D721Med (cell line): Measurements from ENCODE around the gene CHCHD3.

Experiments
- DNase-seq: peaks from one replicate; pipeline ENCODE4 v3.0.0; 2011; ENCODE audit warnings: low spot score; ENCODE audit not compliant: insufficient read length
- FAIRE-seq: peaks from 2 replicates; lab custom pipeline; 2011; peaks lifted over from hg19 to GRCh38; lab: Jason Lieb, UNC
- TF ChIP-seq, protein P1 (sequence below): IDR thresholded peaks from 2 replicates; pipeline ENCODE4 v1.5.1; 2012; ENCODE audit warnings: mild to moderate bottlenecking, control low read depth; ENCODE audit not compliant: insufficient read depth; ENCODE audit errors: missing control alignments

Gene CHCHD3

DNA sequence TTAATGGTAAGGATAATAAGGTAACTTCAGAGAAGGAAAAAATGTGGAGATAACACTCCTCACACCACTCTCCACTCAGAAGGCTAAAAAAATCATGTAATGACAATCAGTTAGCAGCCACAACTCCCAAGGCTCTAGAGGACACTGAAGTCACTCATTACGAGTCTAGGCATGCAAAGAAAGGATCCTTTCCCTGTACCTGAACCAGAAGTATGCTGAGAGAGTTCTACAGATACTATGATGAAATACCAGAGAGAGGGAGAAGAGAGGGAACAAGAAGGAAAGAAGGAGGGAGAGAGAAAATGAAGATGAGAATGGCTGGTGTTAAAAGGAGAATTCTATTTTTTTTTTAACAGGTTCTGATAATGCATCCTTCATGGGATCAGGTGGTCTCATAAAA is 281.4 kb downstream of the CHCHD3 start:
- no peak for DNase-seq
- no peak for FAIRE-seq
- TF ChIP-seq, protein P1, sequence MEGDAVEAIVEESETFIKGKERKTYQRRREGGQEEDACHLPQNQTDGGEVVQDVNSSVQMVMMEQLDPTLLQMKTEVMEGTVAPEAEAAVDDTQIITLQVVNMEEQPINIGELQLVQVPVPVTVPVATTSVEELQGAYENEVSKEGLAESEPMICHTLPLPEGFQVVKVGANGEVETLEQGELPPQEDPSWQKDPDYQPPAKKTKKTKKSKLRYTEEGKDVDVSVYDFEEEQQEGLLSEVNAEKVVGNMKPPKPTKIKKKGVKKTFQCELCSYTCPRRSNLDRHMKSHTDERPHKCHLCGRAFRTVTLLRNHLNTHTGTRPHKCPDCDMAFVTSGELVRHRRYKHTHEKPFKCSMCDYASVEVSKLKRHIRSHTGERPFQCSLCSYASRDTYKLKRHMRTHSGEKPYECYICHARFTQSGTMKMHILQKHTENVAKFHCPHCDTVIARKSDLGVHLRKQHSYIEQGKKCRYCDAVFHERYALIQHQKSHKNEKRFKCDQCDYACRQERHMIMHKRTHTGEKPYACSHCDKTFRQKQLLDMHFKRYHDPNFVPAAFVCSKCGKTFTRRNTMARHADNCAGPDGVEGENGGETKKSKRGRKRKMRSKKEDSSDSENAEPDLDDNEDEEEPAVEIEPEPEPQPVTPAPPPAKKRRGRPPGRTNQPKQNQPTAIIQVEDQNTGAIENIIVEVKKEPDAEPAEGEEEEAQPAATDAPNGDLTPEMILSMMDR: no peak

DNA sequence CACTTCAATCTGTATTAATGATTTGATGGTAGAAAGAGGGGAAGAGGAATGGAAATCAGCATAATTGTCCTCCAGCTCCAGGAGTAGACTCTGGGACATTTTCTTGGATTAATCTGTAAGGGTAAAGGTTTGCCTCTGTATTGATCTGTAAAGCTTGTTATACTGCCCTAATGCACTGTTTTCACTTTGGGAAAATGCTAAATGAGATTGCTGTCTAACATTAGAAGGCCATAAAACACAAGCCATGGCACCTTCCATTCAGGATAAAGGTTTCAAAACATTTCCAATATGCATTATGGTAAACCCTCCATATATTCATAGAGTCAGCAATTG is 282.8 kb downstream of the CHCHD3 start:
- DNase-seq (no peak), FAIRE-seq (no peak)

DNA sequence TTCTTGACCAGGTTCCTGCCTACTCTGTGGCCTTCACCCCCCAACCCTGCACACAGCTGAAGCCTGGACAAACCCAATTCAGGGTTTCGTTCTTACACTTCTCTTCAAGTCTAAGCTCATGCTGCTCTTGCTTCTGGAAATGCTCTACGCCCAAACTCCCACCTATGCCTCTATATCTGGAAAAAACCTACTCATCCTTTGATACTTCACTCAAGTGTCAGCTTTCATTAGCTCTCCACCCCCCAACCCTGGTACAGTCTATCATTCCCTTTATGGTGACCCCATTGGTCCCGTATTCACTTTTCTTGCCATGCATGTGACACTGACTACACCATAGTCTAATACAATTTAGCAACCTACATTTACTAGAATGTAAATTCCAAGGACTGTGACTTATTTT is 284.7 kb downstream of the CHCHD3 start:
- no peak for DNase-seq
- FAIRE-seq: no peak
- TF ChIP-seq, protein P1: no peak

More for the DNA sequence above, 282.8 kb downstream of the CHCHD3 start:
- TF ChIP-seq, protein P1: no peak

DNA sequence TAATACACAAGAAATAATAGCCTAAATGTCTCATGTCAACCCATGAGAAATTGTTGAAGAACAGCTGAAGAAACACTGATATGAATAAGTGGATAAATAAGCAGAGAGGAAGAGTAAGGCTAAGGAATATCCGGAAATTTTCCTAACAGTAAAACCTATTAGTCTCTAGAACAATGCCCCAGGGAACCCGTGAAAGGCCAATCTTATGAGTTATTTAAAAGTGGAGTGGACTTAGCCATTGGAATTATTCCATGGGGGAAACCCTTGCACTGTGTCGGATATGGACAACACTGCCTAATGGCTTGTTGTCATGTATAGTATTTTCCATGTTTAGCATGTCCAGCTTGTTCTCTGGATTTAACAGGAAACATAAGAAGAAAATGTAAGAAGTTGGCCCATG is 288.4 kb downstream of the CHCHD3 start:
- TF ChIP-seq, protein P1: no peak
- FAIRE-seq (no peak), DNase-seq (no peak)

DNA sequence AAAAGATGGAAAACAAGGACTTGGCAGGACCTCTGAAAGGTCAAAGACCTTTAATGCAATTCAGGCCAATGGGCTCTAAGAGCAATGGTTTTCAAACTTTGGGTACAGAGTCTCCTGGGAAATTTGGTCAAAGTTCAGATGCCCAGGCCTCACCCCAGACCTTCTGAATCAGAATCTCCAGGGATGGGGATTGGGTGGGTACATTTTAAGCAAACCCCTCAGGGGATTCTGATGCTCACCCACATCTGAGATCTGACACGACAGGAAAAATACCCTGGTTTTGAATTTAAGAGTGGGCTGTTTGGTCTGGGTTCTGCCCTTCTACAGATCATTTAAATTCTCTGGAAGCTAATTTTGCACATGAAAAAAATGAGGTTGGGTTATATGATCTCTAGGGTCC is 290.9 kb downstream of the CHCHD3 start:
- no peak for DNase-seq
- TF ChIP-seq, protein P1: no peak
- no peak for FAIRE-seq

DNA sequence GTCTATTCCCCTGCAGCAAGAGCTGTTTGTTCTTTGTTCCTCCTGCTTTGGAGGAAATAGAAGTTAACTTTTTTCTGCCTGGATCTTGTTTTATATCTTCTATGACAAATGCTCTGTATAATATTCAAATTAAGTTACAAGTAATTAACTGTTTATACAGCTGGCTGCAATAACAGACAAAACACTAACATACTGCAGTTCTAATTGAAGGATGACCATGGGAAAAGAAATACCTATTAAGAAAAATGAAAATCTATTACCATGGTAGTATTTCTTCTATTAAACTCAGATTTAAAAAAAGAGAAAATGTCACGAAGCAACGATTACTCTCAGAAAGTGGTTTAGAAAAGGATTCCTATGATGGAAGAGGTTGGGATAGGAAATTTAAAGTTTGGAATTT is 291.8 kb downstream of the CHCHD3 start:
- FAIRE-seq (no peak), DNase-seq (no peak)
- TF ChIP-seq, protein P1: no peak

DNA sequence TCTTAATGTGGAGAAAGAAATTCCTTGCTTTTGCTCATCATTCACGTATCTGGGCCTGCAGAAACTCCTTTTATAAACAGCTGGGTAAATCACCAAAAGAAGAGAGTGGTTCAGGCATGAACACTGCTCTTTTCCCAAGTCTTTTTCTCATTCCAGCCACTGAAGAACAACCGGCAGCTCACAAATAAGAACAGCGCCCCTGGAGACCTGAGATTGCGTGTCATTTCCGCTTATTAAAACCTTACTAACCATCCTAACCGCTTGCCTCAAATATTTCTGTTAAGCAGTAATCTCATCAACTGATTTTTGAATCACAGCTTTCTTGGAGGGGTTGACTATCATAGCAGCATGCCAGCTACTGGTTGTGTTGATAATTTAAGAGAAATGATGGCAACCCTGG is 292.6 kb downstream of the CHCHD3 start:
- FAIRE-seq (no peak), DNase-seq (no peak)
- TF ChIP-seq, protein P1: no peak
